Measurements from ENCODE around the gene CISTR. TPM values are rescaled to one million over a fixed set of nuclear protein-coding genes. Genes with fewer than 3 reads are reported as not detected.

CISTR gene
- polyA plus RNA-seq, 1 donor from 2014 or later = not detected

GRCh38 chr12:53725824-53726223 is 26.0 kb downstream of the CISTR start:
- Histone ChIP-seq H3K9ac (ENCODE audit: low read length) (peak overlapping the region; percentile 76), H3K27ac (ENCODE audit: low read length) (no peak overlapping the region), H3K9me2 (ENCODE audit: insufficient read depth, low read length) (no peaks in the 10 kb centered on the region), H3K36me3 (ENCODE audit: insufficient read depth, low read length) (peaks cover 8% of the 10 kb centered on the region), H3K9me3 (ENCODE audit: low read length) (no peaks in the 10 kb centered on the region), H3K79me2 (replicated peaks; ENCODE audit: insufficient read depth, low read length) (peaks cover 18% of the 10 kb centered on the region), H3K4me3 (ENCODE audit: low read length) (peak overlapping the region; percentile 78), H3K27me3 (ENCODE audit: insufficient read depth, low read depth, low read length) (no peaks in the 10 kb centered on the region), H3F3A (ENCODE audit: insufficient read depth, low read length, poor library complexity, severe bottlenecking) (no peaks in the 10 kb centered on the region), H2AFZ (ENCODE audit: low read depth, low read length) (no peak overlapping the region), H3K4me2 (ENCODE audit: low read length) (peak overlapping the region; percentile 91), H4K20me1 (ENCODE audit: insufficient read depth) (no peaks in the 10 kb centered on the region)
- TF ChIP-seq TAF1 (IDR thresholded peaks at IDR 0.05; ENCODE audit: low read depth) = no peak
- TF ChIP-seq REST (IDR thresholded peaks at IDR 0.05; ENCODE audit: borderline replicate concordance) = no peak
- TF ChIP-seq CTCF (IDR thresholded peaks at IDR 0.05; ENCODE audit: poor library complexity, severe bottlenecking) = no peak
- TF ChIP-seq RAD21 (conservative IDR thresholded peaks at IDR 0.05) = no peak
- TF ChIP-seq SMC3 (conservative IDR thresholded peaks at IDR 0.05; ENCODE audit: poor library complexity) = no peak
- no peak for TF ChIP-seq POLR2AphosphoS5 (IDR thresholded peaks at IDR 0.05)
- TF ChIP-seq EZH2 (IDR thresholded peaks at IDR 0.05; ENCODE audit: borderline replicate concordance, insufficient read depth, low read length, poor library complexity, severe bottlenecking) = no peak
- no peak for TF ChIP-seq MXI1 (conservative IDR thresholded peaks at IDR 0.05; ENCODE audit: poor library complexity, severe bottlenecking)
- no peak for TF ChIP-seq EP300 (conservative IDR thresholded peaks at IDR 0.05; ENCODE audit: poor library complexity, severe bottlenecking)

- TF ChIP-seq RAD21 (conservative IDR thresholded peaks at IDR 0.05) = no peak
- TF ChIP-seq MXI1 (conservative IDR thresholded peaks at IDR 0.05; ENCODE audit: poor library complexity, severe bottlenecking) = no peak
- no peak for TF ChIP-seq SMC3 (conservative IDR thresholded peaks at IDR 0.05; ENCODE audit: poor library complexity)
- no peak for TF ChIP-seq REST (IDR thresholded peaks at IDR 0.05; ENCODE audit: borderline replicate concordance)
- TF ChIP-seq TAF1 (IDR thresholded peaks at IDR 0.05; ENCODE audit: low read depth) = no peak
- no peak for TF ChIP-seq POLR2AphosphoS5 (IDR thresholded peaks at IDR 0.05)
- TF ChIP-seq EZH2 (IDR thresholded peaks at IDR 0.05; ENCODE audit: borderline replicate concordance, insufficient read depth, low read length, poor library complexity, severe bottlenecking) = no peak
- no peak for TF ChIP-seq CTCF (IDR thresholded peaks at IDR 0.05; ENCODE audit: poor library complexity, severe bottlenecking)
- no peak for TF ChIP-seq EP300 (conservative IDR thresholded peaks at IDR 0.05; ENCODE audit: poor library complexity, severe bottlenecking)
Measured at GRCh38 chr12:53722450-53723041, 29.2 kb downstream of the CISTR start.

More at GRCh38 chr12:53722450-53723041, 29.2 kb downstream of the CISTR start:
- Histone ChIP-seq H3K9me3 (ENCODE audit: low read length) (no peaks in the 10 kb centered on the region), H3F3A (ENCODE audit: insufficient read depth, low read length, poor library complexity, severe bottlenecking) (no peaks in the 10 kb centered on the region), H3K27me3 (ENCODE audit: insufficient read depth, low read depth, low read length) (no peaks in the 10 kb centered on the region), H3K9ac (ENCODE audit: low read length) (no peak overlapping the region), H3K79me2 (replicated peaks; ENCODE audit: insufficient read depth, low read length) (peaks cover 18% of the 10 kb centered on the region), H4K20me1 (ENCODE audit: insufficient read depth) (no peaks in the 10 kb centered on the region), H3K36me3 (ENCODE audit: insufficient read depth, low read length) (peaks cover 8% of the 10 kb centered on the region), H3K27ac (ENCODE audit: low read length) (no peak overlapping the region), H3K4me2 (ENCODE audit: low read length) (no peak overlapping the region), H3K4me3 (ENCODE audit: low read length) (no peak overlapping the region), H2AFZ (ENCODE audit: low read depth, low read length) (no peak overlapping the region), H3K9me2 (ENCODE audit: insufficient read depth, low read length) (no peaks in the 10 kb centered on the region)

All from neural cell (in vitro differentiated cells).